Esophagus squamous epithelium (tissue), 5 donors: ENCODE data around the gene GPR27. TPM values are rescaled to one million over a fixed set of nuclear protein-coding genes. Genes with fewer than 3 reads are reported as not detected.

Experiments used
- DNase-seq: peaks from one replicate; lab custom pipeline; 2025; lab: John Stamatoyannopoulos, UW
- H3K27ac ChIP-seq, 4 donors: fragments of 200-600 bp; sonication (generic); one replicate each; pipeline ENCODE4 v1.5.1; 2016 to 2019; ENCODE audit warnings: mild to moderate bottlenecking in 1 of 4
- H3K27me3 ChIP-seq, 4 donors: fragments of 200-600 bp; sonication (generic); 1 replicate in 3 of 4; 2 replicates in 1 of 4; pipeline versions ENCODE4 v1.5.1 to v1.6.0; 2017 to 2021; ENCODE audit warnings: antibody characterized with exemption in 1 of 4
- H3K36me3 ChIP-seq, 3 donors: fragments of 200-600 bp; sonication (generic); one replicate each; pipeline ENCODE4 v1.5.1; 2016 to 2019
- H3K4me1 ChIP-seq, 3 donors: fragments of 200-600 bp; sonication (generic); one replicate each; pipeline ENCODE4 v1.5.1; 2017 to 2019
- H3K4me3 ChIP-seq, 4 donors: fragments of 200-600 bp; sonication (generic); 1 replicate in 3 of 4; 2 replicates in 1 of 4; pipeline ENCODE4 v1.5.1; 2016 to 2019; ENCODE audit warnings: mild to moderate bottlenecking in 2 of 4, moderate library complexity in 1 of 4
- H3K9me3 ChIP-seq, 3 donors: fragments of 200-600 bp; sonication (generic); one replicate each; pipeline ENCODE4 v1.5.1; 2016 to 2019
- CTCF ChIP-seq, 6 experiments: fragments of 450-650 bp in 4 of 6; fragments of 200-600 bp in 2 of 6; sonication (generic) in 2 of 6; IDR thresholded peaks; one replicate each; pipeline ENCODE4 v1.5.1; 2016 to 2019; ENCODE audit warnings: antibody characterized with exemption in 6 of 6, mild to moderate bottlenecking in 4 of 6, moderate library complexity in 4 of 6
- POLR2A ChIP-seq, 4 donors: fragments of 450-650 bp; IDR thresholded peaks; one replicate each; pipeline ENCODE4 v1.6.1; 2017; ENCODE audit warnings: antibody characterized with exemption in 4 of 4, mild to moderate bottlenecking in 4 of 4, moderate library complexity in 3 of 4
- WGBS, 2 donors: methylation state at CpG; one replicate each; pipeline ENCODE4 v1.1.5; 2018; 5-methylcytosine and 5-hydroxymethylcytosine counted together
- intact Hi-C: fragments of 100-400 bp; cut with DNase I; formaldehyde crosslinking; loops from one replicate; pipeline ENCODE4 v1.15.0; 2022
- total RNA-seq, 4 donors: library from RNA; depleted of rRNA; stranded (reverse); fragments of >200 nt; gene quantifications; one replicate each; pipeline ENCODE4 v1.1.0, GENCODE V29; 2016
- donor health status: DM: yes; HTN: yes; CAD: no.

GPR27 gene
- total RNA-seq, 4 donors from 2014 or later, result 2.1 to 3.6 (median 2.7) TPM

- intact Hi-C loops, result no loop called here
- 52 to 57% methylated on average over 6 of the region's 6 CpGs for WGBS, 2 donors
- DNase-seq, result no peak
- H3K36me3 ChIP-seq, result no peaks in the 10 kb centered on the region
- H3K9me3 ChIP-seq, result no peaks in the 10 kb centered on the region
- peaks cover 11 to 72% (median 22%) of the 10 kb centered on the region in 4 donors for H3K27me3 ChIP-seq
- H3K4me3 ChIP-seq, result no peak overlapping the region
- TF ChIP-seq CTCF (IDR thresholded peaks at IDR 0.05) (no peak), POLR2A (IDR thresholded peaks at IDR 0.05) (no peak)
- H3K4me1 ChIP-seq, result peaks cover 10 to 21% (median 14%) of the 10 kb centered on the region in 3 donors
- H3K27ac ChIP-seq, result no peak overlapping the region
These were observed 32.9 kb downstream of the GPR27 start for GRCh38 chr3:71786551-71786950.

- Histone ChIP-seq H3K4me1 (peaks cover 10 to 21% (median 14%) of the 10 kb centered on the region in 3 donors), H3K36me3 (no peaks in the 10 kb centered on the region), H3K9me3 (no peaks in the 10 kb centered on the region), H3K4me3 (no peak overlapping the region), H3K27me3 (peaks cover 9 to 58% (median 16%) of the 10 kb centered on the region in 4 donors), H3K27ac (no peak overlapping the region)
- DNase-seq, result no peak
- intact Hi-C loops, result no loop called here
- 83 to 93% methylated on average over 6 to 7 of the region's 7 CpGs for WGBS, 2 donors
- no peak for TF ChIP-seq POLR2A (IDR thresholded peaks at IDR 0.05)
- TF ChIP-seq CTCF (IDR thresholded peaks at IDR 0.05), result no peak
These were observed 34.3 kb downstream of the GPR27 start for GRCh38 chr3:71787851-71788405.

- TF ChIP-seq POLR2A (IDR thresholded peaks at IDR 0.05) (no peak), CTCF (IDR thresholded peaks at IDR 0.05) (no peak)
- Histone ChIP-seq H3K27ac (no peak overlapping the region), H3K27me3 (peaks cover 0 to 42% (median 6%) of the 10 kb centered on the region in 4 donors), H3K4me1 (peaks cover 3 to 11% (median 3%) of the 10 kb centered on the region in 3 donors), H3K36me3 (no peaks in the 10 kb centered on the region), H3K4me3 (no peak overlapping the region), H3K9me3 (no peaks in the 10 kb centered on the region)
- intact Hi-C loops, result no loop called here
- no peak for DNase-seq
- 87 to 90% methylated on average over 1 of the region's 1 CpG for WGBS, 2 donors
These were observed 36.3 kb downstream of the GPR27 start for GRCh38 chr3:71789922-71790321.

GRCh38 chr3:71791634-71792033, 38.0 kb downstream of the GPR27 start:
- H3K4me3 ChIP-seq, result no peak overlapping the region
- H3K27me3 ChIP-seq, result peaks cover 0 to 25% (median 0%) of the 10 kb centered on the region in 4 donors
- TF ChIP-seq POLR2A (IDR thresholded peaks at IDR 0.05) (no peak), CTCF (IDR thresholded peaks at IDR 0.05) (no peak)
- no peak for DNase-seq
- H3K4me1 ChIP-seq, result no peaks in the 10 kb centered on the region
- H3K27ac ChIP-seq, result no peak overlapping the region
- no peaks in the 10 kb centered on the region for H3K9me3 ChIP-seq
- 46 to 62% methylated on average over 1 of the region's 1 CpG for WGBS, 2 donors
- no peaks in the 10 kb centered on the region for H3K36me3 ChIP-seq
- intact Hi-C loops, result no loop called here

GRCh38 chr3:71796290-71796689, 42.6 kb downstream of the GPR27 start:
- Histone ChIP-seq H3K27ac (no peak overlapping the region), H3K36me3 (no peaks in the 10 kb centered on the region), H3K4me3 (no peak overlapping the region), H3K9me3 (no peaks in the 10 kb centered on the region), H3K27me3 (peaks cover 0 to 34% (median 0%) of the 10 kb centered on the region in 4 donors), H3K4me1 (no peaks in the 10 kb centered on the region)
- TF ChIP-seq CTCF (IDR thresholded peaks at IDR 0.05), result no peak
- WGBS, 2 donors, result 84 to 86% methylated on average over 3 of the region's 3 CpGs
- no peak for DNase-seq
- intact Hi-C loops, result no loop called here
